Nephron (organoid): ENCODE results near the gene UBXN1.
A peak's percentile ranks its signal among the peaks of the same experiment; 100 is the strongest.

Experiments used
- H3K27ac Mint-ChIP-seq, 3 experiments: 2 replicates each; pipeline ENCODE4 v1.8.0; 2020; ENCODE audit warnings: mixed read lengths in 3 of 3, mild to moderate bottlenecking in 2 of 3, moderate library complexity in 1 of 3
- H3K27me3 Mint-ChIP-seq: 2 replicates; pipeline ENCODE4 v1.8.0; 2021; ENCODE audit warnings: low read depth, mild to moderate bottlenecking, moderate library complexity, mixed read lengths
- H3K36me3 Mint-ChIP-seq: 2 replicates; pipeline ENCODE4 v1.8.0; 2020; ENCODE audit warnings: low read depth, mixed read lengths
- H3K4me1 Mint-ChIP-seq: 2 replicates; pipeline ENCODE4 v1.8.0; 2020; ENCODE audit warnings: mixed read lengths
- H3K4me3 Mint-ChIP-seq, 3 experiments: 2 replicates each; pipeline ENCODE4 v1.8.0; 2020; ENCODE audit warnings: mild to moderate bottlenecking in 3 of 3, mixed read lengths in 3 of 3, moderate library complexity in 2 of 3
- H3K9me3 Mint-ChIP-seq: 2 replicates; pipeline ENCODE4 v1.8.0; 2020; ENCODE audit warnings: mixed read lengths
- CTCF ChIP-seq, 3 experiments: fragments of 200-600 bp; sonication (generic); IDR thresholded peaks; one replicate each; pipeline ENCODE4 v1.5.0; 2021; ENCODE audit warnings: antibody characterized with exemption in 3 of 3; ENCODE audit not compliant: unreplicated experiment in 3 of 3

UBXN1 gene

GRCh38 chr11:62632492-62632891 lies 46.4 kb downstream of the UBXN1 start:
- no peaks in the 10 kb centered on the region for H3K4me1 Mint-ChIP-seq
- no peaks in the 10 kb centered on the region for H3K9me3 Mint-ChIP-seq
- TF ChIP-seq CTCF (IDR thresholded peaks at IDR 0.05; ENCODE audit: unreplicated experiment in 3 of 3) = no peak
- H3K36me3 Mint-ChIP-seq = peaks cover 78% of the 10 kb centered on the region
- H3K4me3 Mint-ChIP-seq = no peak overlapping the region
- no peak overlapping the region for H3K27ac Mint-ChIP-seq
- no peaks in the 10 kb centered on the region for H3K27me3 Mint-ChIP-seq

- Mint-ChIP-seq H3K4me3 (no peak overlapping the region), H3K4me1 (no peaks in the 10 kb centered on the region), H3K27ac (peak overlapping the region in 1 of 3 experiments; percentile 6), H3K9me3 (no peaks in the 10 kb centered on the region), H3K27me3 (no peaks in the 10 kb centered on the region), H3K36me3 (peaks cover 70% of the 10 kb centered on the region)
- TF ChIP-seq CTCF (IDR thresholded peaks at IDR 0.05; ENCODE audit: unreplicated experiment in 3 of 3) = no peak
Measured at GRCh38 chr11:62627713-62628112, 51.2 kb downstream of the UBXN1 start.
